Right atrium auricular region (tissue), 2 donors: ENCODE results near the gene SFN. TPM values are rescaled to one million over a fixed set of nuclear protein-coding genes. Genes with fewer than 3 reads are reported as not detected.

ENCODE experiments used
- DNase-seq: peaks from one replicate; pipeline ENCODE4 v3.0.0-alpha.2; 2019; ENCODE audit warnings: low spot score
- H3K27ac ChIP-seq, 2 donors: fragments of 200-600 bp; sonication (generic); 1 replicate in 1 of 2; 2 replicates in 1 of 2; pipeline ENCODE4 v1.5.1; 2016 to 2019
- H3K27me3 ChIP-seq, 2 donors: fragments of 200-600 bp; sonication (generic); one replicate each; pipeline versions ENCODE4 v1.5.1 to v1.6.0; 2017 to 2019
- H3K36me3 ChIP-seq: fragments of 200-600 bp; sonication (generic); one replicate; pipeline ENCODE4 v1.5.1; 2016
- H3K4me1 ChIP-seq, 2 donors: fragments of 200-600 bp; sonication (generic); one replicate each; pipeline versions ENCODE4 v1.5.1 to v1.6.0; 2017 to 2019
- H3K4me3 ChIP-seq, 2 donors: fragments of 200-600 bp; sonication (generic); 1 replicate in 1 of 2; 2 replicates in 1 of 2; pipeline ENCODE4 v1.5.1; 2017 to 2019; ENCODE audit warnings: mild to moderate bottlenecking in 1 of 2, moderate library complexity in 1 of 2
- H3K9me3 ChIP-seq, 2 donors: fragments of 200-600 bp; sonication (generic); one replicate each; pipeline ENCODE4 v1.5.1; 2019
- CTCF ChIP-seq, 2 donors: fragments of 200-600 bp; sonication (generic); IDR thresholded peaks; one replicate each; pipeline ENCODE4 v1.5.1; 2019; ENCODE audit warnings: antibody characterized with exemption in 2 of 2
- total RNA-seq, 2 donors: library from RNA; depleted of rRNA; stranded (reverse); fragments of >200 nt; gene quantifications; one replicate each; pipeline ENCODE4 v1.1.0, GENCODE V29; 2016

SFN gene
- total RNA-seq, 2 donors from 2014 or later = 0.51 TPM; not detected in 1

- Histone ChIP-seq H3K4me3 (no peak overlapping the region), H3K27me3 (no peaks in the 10 kb centered on the region), H3K36me3 (peaks cover 26% of the 10 kb centered on the region), H3K27ac (no peak overlapping the region), H3K9me3 (no peaks in the 10 kb centered on the region), H3K4me1 (no peaks in the 10 kb centered on the region)
- DNase-seq = no peak
- TF ChIP-seq CTCF (IDR thresholded peaks at IDR 0.05) = no peak
Measured at GRCh38 chr1:26858160-26858559, 4.8 kb upstream of the SFN start.

DNA sequence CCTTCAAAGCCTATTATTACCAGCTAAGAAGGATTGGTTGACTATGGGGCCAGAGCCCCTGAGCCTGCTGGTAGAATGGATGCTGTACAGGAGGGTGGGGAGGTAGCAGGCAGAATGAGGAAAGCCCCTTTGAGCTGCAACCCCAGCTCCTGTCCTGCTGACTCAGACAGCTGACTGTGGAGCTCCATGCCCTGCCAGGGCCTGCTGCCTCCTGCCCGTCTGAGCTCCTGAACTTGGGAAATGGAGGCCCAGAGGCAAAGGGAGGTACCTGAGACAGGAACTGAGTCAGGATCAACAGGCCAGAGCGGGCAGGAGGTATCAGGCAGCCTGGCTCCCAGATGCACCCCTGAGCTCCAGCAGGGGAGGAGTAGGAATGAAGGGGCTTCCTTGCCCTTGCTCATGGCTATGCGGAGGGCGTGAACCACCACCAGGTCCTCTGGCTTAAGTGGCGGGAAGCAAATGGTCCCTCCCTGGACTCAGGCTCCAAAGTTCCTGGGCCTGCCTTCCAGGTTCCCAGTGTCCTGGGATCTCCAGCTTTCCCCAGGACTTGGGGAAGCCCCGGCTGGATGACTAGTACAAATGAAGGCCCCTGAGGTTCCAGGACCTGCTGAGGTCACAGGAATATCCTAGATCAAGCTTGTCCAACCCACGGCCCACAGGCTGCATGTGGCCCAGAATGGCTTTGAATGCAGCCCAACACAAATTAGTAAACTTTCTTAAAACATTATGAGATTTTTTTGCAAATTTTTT, 3.9 kb upstream of the SFN start:
- Histone ChIP-seq H3K27me3 (no peaks in the 10 kb centered on the region), H3K36me3 (peaks cover 17% of the 10 kb centered on the region), H3K27ac (no peak overlapping the region), H3K4me3 (no peak overlapping the region), H3K9me3 (no peaks in the 10 kb centered on the region), H3K4me1 (peaks cover 0 to 6% of the 10 kb centered on the region in 2 donors)
- TF ChIP-seq CTCF (IDR thresholded peaks at IDR 0.05) = no peak
- no peak for DNase-seq

GRCh38 chr1:26861286-26861701, 1.7 kb upstream of the SFN start:
- H3K9me3 ChIP-seq = no peaks in the 10 kb centered on the region
- no peak for TF ChIP-seq CTCF (IDR thresholded peaks at IDR 0.05)
- no peaks in the 10 kb centered on the region for H3K36me3 ChIP-seq
- no peak for DNase-seq
- no peak overlapping the region for H3K27ac ChIP-seq
- peaks cover 0 to 19% of the 10 kb centered on the region in 2 donors for H3K4me1 ChIP-seq
- H3K27me3 ChIP-seq = no peaks in the 10 kb centered on the region
- H3K4me3 ChIP-seq = no peak overlapping the region

DNA sequence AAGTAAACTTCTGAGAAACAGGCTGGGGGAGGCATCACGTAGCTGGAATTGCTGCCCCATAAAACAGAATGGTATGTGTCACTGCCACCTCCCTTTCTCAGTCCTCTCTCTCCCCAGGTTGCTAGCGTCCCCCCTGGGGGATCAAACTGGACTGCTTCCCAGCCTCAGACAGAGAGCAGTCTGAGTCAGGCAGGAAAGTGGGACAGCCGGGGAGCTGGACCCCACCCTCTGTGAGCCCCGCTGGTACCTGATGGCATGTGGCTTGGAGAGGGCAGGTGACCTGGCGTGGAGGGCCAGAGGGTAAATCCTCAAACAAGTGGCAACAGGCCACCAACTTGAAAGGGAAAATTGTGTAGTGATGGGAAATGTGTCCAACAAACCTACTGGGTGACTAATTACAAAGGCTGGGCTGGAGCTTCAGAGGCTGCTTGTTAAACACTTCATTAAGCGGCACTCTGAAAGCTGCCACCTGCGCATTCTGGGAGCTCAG, 1.0 kb upstream of the SFN start:
- no peak overlapping the region for H3K27ac ChIP-seq
- no peaks in the 10 kb centered on the region for H3K9me3 ChIP-seq
- no peaks in the 10 kb centered on the region for H3K36me3 ChIP-seq
- H3K4me1 ChIP-seq = peaks cover 0 to 19% of the 10 kb centered on the region in 2 donors
- no peaks in the 10 kb centered on the region for H3K27me3 ChIP-seq
- H3K4me3 ChIP-seq = no peak overlapping the region
- no peak for DNase-seq
- no peak for TF ChIP-seq CTCF (IDR thresholded peaks at IDR 0.05)

- H3K4me3 ChIP-seq = peak overlapping the region in 1 of 2 donors; percentile 65
- H3K9me3 ChIP-seq = no peaks in the 10 kb centered on the region
- H3K36me3 ChIP-seq = no peaks in the 10 kb centered on the region
- no peaks in the 10 kb centered on the region for H3K27me3 ChIP-seq
- no peak for DNase-seq
- TF ChIP-seq CTCF (IDR thresholded peaks at IDR 0.05) = no peak
- H3K4me1 ChIP-seq = peaks cover 0 to 19% of the 10 kb centered on the region in 2 donors
- peak overlapping the region in 1 of 2 donors; percentile 100 for H3K27ac ChIP-seq
Measured at GRCh38 chr1:26863685-26864077, 732 bp downstream of the SFN start.
